HEK293T (cell line): ENCODE data around the gene DSCAM.

ENCODE experiments used
- BHLHE40 ChIP-seq: fragments of 450-650 bp; IDR thresholded peaks from 2 replicates; pipeline ENCODE4 v1.6.1; 2016; ENCODE audit warnings: mild to moderate bottlenecking, moderate library complexity, borderline replicate concordance
- FOXA1 ChIP-seq: fragments of 450-650 bp; IDR thresholded peaks from 2 replicates; pipeline ENCODE4 v1.6.1; 2016; ENCODE audit warnings: mild to moderate bottlenecking
- FOXK2 ChIP-seq: fragments of 450-650 bp; IDR thresholded peaks from 2 replicates; pipeline ENCODE4 v1.6.1; 2016; ENCODE audit warnings: mild to moderate bottlenecking
- FOXM1 ChIP-seq: fragments of 450-650 bp; IDR thresholded peaks from 2 replicates; pipeline ENCODE4 v1.6.1; 2017; ENCODE audit warnings: mild to moderate bottlenecking, borderline replicate concordance
- HDGF ChIP-seq: fragments of 450-650 bp; IDR thresholded peaks from 2 replicates; pipeline ENCODE4 v1.6.1; 2017; ENCODE audit warnings: antibody characterized with exemption, borderline replicate concordance
- L3MBTL2 ChIP-seq: fragments of 450-650 bp; conservative IDR thresholded peaks from 2 replicates; pipeline ENCODE4 v1.6.1; 2016; ENCODE audit warnings: mild to moderate bottlenecking
- NFRKB ChIP-seq: fragments of 450-650 bp; IDR thresholded peaks from 2 replicates; pipeline ENCODE4 v1.6.1; 2016; ENCODE audit warnings: mild to moderate bottlenecking, moderate library complexity
- SUZ12 ChIP-seq: fragments of 450-650 bp; IDR thresholded peaks from 2 replicates; pipeline ENCODE4 v1.6.1; 2016; ENCODE audit warnings: mild to moderate bottlenecking
- TARDBP ChIP-seq: fragments of 450-650 bp; IDR thresholded peaks from 2 replicates; pipeline ENCODE4 v1.6.1; 2016

- TF ChIP-seq L3MBTL2 (no peak), BHLHE40 (no peak), HDGF (no peak), TARDBP (no peak), FOXK2 (no peak), FOXA1 (no peak), SUZ12 (no peak), NFRKB (no peak), FOXM1 (no peak)
These were observed 293.2 kb downstream of the DSCAM start for GRCh38 chr21:40553781-40554180.
